Spinal cord (tissue), 10 donors: ENCODE data around the gene LNP1. TPM values are rescaled to one million over a fixed set of nuclear protein-coding genes. Genes with fewer than 3 reads are reported as not detected.

Experiments
- DNase-seq, 6 donors: peaks; one replicate each; pipeline versions ENCODE4 v3.0.0 to v3.0.0-alpha.2; 2013 to 2015; ENCODE audit warnings: low spot score in 6 of 6, low read depth in 4 of 6
- H3K27ac ChIP-seq: one replicate; pipeline ENCODE4 v1.5.1; 2013; ENCODE audit warnings: low read depth, low read length, control low read depth
- H3K27me3 ChIP-seq: one replicate; pipeline ENCODE4 v1.6.1; 2013; ENCODE audit warnings: low read length; ENCODE audit not compliant: control insufficient read depth, insufficient read depth
- H3K36me3 ChIP-seq: one replicate; pipeline ENCODE4 v1.6.1; 2013; ENCODE audit warnings: low read length; ENCODE audit not compliant: control insufficient read depth, insufficient read depth
- H3K4me1 ChIP-seq: one replicate; pipeline ENCODE4 v1.6.1; 2013; ENCODE audit warnings: low read length; ENCODE audit not compliant: control insufficient read depth, insufficient read depth
- H3K4me3 ChIP-seq: one replicate; pipeline ENCODE4 v1.5.1; 2013; ENCODE audit warnings: low read depth, low read length, control low read depth
- H3K9me3 ChIP-seq: one replicate; pipeline ENCODE4 v1.6.1; 2013; ENCODE audit warnings: low read length; ENCODE audit not compliant: control insufficient read depth, insufficient read depth
- WGBS: methylation state at CpG from one replicate; pipeline ENCODE4 v1.1.5; 2013; ENCODE audit warnings: missing lambda C conversion rate; ENCODE audit not compliant: insufficient coverage; 5-methylcytosine and 5-hydroxymethylcytosine counted together
- polyA plus RNA-seq, 2 donors: library from polyadenylated mRNA; unstranded; fragments of 120-200 nt; gene quantifications; one replicate each; pipeline ENCODE4 v1.2.1, GENCODE V29; 2013; ENCODE audit not compliant: insufficient read length in 2 of 2
- total RNA-seq, 2 donors: library from RNA; depleted of rRNA in 1 of 2; stranded (reverse); fragments of 120-200 nt in 1 of 2; fragments of >200 nt in 1 of 2; gene quantifications; one replicate each; pipeline versions ENCODE4 v1.2.3 to v1.2.4, GENCODE V29; 2013 to 2014
- donor health status: healthy.

Gene LNP1
- total and polyA plus RNA-seq, 4 donors = 8.3 to 13.6 (median 11.9) TPM

DNA sequence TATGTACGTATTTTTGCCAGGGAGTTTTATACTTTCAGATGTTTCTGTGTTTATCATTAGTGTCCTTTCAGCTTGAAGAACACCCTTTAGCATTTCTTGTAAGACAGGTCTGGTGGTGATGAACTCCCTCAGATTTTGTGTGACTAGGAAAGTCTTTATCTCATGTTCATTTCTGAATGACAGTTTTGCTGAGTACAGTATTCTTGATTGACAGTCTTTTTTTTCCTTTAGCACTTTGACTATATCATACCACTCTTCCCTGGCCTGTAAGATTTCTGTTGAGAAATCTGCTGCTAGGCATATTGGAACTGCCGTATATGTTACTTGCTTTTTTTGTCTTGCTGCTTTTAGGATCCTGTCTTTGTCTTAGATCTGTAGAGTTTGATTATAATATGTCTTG, 5.8 kb downstream of the LNP1 start:
- peaks cover 3% of the 10 kb centered on the region for H3K4me1 ChIP-seq
- WGBS = no CpG with 5 or more reads among the region's 2 CpGs
- H3K4me3 ChIP-seq = no peak overlapping the region
- H3K27ac ChIP-seq = no peak overlapping the region
- peaks cover 7% of the 10 kb centered on the region for H3K9me3 ChIP-seq
- no peaks in the 10 kb centered on the region for H3K27me3 ChIP-seq
- no peaks in the 10 kb centered on the region for H3K36me3 ChIP-seq
- DNase-seq = no peak

DNA sequence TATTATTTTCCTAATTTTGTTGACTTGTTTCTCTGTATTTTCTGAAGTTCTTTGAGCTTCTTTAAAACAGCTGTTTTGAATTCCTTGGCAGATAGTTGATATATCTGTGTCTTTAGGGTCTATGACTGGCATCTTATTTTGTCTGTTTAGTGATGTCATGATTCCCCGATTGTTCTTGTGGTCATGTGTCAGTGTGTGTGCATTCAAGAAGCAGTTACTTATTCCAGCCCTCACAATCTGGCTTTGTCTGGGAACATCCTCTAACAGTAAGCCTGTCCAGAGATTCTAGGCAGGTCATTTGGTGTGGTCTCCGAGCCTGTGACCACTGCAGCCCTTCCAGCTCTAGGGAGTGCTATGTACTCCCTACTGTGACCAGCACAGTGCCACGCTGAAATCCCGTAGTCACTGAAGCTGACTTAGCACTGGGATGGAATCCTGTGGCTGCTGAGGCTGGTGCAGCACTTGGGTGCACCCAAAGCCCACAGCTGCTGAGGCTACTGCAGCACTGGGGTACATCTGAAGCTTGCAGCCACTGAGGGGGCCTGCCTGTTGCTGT, 6.7 kb downstream of the LNP1 start:
- Histone ChIP-seq H3K36me3 (no peaks in the 10 kb centered on the region), H3K27ac (no peak overlapping the region), H3K9me3 (peaks cover 7% of the 10 kb centered on the region), H3K4me1 (peaks cover 3% of the 10 kb centered on the region), H3K27me3 (no peaks in the 10 kb centered on the region), H3K4me3 (no peak overlapping the region)
- no peak for DNase-seq
- 97% methylated on average over 3 of the region's 4 CpGs for WGBS

DNA sequence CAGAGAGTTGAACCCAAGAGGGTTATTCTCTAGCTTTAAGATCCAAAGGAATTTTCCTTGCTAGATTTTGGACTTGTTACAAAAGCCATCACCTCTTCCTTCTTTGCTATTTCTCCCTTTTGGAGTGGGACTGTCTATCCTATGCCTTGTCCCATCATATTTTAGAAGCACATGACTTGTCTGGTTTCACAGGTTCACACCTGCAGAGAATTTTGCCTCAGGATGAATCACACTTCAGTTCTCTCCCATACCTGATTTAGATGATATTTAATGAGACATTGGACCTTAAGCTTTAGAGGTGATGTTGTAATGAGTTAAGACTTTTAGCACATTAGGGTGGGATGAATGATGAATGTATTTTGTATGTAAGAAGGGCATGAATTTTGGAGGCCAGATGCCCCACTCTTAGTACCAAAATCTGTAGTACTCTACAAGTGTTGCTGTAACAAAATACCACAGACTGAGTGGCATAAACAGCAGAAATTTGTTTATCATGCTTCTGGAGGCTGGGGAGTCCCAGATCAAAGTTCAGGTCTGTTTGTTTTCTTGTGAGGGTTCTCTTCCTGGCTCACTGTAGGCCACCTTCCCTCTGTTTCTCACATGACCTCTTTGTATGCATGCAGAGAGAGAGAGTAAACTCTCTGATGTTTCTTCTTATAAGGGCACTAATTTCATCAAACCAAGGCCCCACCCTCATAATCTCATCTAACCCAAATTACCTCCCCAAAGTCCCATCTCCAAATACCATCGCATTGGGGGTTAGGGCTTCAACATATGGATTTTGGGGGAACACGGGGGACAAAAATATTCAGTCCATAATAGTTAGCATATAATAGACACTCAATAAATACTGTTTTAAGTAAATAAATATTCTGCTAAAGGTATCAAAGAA, 10.0 kb downstream of the LNP1 start:
- Histone ChIP-seq H3K9me3 (peaks cover 7% of the 10 kb centered on the region), H3K27ac (no peak overlapping the region), H3K4me3 (no peak overlapping the region), H3K36me3 (no peaks in the 10 kb centered on the region), H3K27me3 (no peaks in the 10 kb centered on the region), H3K4me1 (no peaks in the 10 kb centered on the region)
- no CpG with 5 or more reads among the region's 2 CpGs for WGBS
- no peak for DNase-seq

DNA sequence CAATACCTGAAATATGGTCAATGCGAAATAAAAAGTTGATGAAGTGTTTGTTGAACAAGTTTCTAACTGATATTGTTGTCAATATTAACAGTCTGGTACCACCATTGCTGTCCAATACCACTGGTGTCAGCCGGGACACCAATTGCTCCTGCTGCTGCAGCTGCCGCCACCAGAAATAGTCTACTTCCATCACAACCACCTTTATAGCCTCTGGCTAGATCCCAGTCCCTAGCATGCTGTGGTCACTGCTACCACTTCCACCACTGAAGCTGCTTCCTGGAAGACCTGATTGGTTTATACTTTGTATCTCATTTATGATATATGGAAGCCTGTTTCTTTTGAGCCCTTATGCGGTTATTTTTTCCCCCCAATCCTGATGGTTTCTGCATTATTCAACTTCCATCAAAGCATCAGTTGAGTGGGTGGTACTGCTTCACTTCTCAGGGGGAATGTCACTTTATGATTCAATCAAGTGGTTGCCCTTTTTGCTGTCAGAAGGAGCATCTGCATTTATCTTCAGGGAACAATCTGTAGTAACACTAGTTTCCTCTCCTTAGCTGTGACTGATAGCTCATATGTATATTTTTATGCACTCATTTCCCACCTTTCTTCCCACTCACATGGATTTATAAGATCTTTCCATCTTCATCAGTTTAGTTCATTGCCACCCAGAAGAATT, 11.7 kb downstream of the LNP1 start:
- H3K4me1 ChIP-seq = no peaks in the 10 kb centered on the region
- peaks cover 5% of the 10 kb centered on the region for H3K9me3 ChIP-seq
- H3K27me3 ChIP-seq = no peaks in the 10 kb centered on the region
- no peak for DNase-seq
- H3K36me3 ChIP-seq = no peaks in the 10 kb centered on the region
- 63% methylated on average over 2 of the region's 4 CpGs for WGBS
- H3K27ac ChIP-seq = no peak overlapping the region
- H3K4me3 ChIP-seq = no peak overlapping the region

DNA sequence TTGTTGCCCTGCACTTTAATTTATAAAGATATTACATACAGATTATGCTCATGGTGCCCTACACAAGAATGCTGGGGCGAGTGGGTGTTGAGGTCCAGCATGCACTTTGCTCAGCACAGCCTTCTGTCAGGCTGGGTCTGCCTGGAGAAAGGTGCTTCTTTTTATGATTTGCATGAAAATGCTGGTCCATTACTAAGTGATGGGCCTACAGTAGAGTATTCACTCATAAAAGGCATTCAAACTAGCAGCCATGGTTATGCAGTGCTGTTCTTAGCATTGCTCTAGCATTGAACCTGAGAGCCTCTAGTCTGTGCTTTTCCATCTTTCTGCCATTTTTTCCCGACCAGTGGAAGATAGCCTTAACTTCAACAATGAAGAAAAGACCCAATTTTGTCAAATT, 12.3 kb downstream of the LNP1 start:
- DNase-seq = no peak
- no peak overlapping the region for H3K27ac ChIP-seq
- no peaks in the 10 kb centered on the region for H3K4me1 ChIP-seq
- no peak overlapping the region for H3K4me3 ChIP-seq
- no peaks in the 10 kb centered on the region for H3K27me3 ChIP-seq
- H3K9me3 ChIP-seq = no peaks in the 10 kb centered on the region
- no CpG with 5 or more reads among the region's 2 CpGs for WGBS
- no peaks in the 10 kb centered on the region for H3K36me3 ChIP-seq

DNA sequence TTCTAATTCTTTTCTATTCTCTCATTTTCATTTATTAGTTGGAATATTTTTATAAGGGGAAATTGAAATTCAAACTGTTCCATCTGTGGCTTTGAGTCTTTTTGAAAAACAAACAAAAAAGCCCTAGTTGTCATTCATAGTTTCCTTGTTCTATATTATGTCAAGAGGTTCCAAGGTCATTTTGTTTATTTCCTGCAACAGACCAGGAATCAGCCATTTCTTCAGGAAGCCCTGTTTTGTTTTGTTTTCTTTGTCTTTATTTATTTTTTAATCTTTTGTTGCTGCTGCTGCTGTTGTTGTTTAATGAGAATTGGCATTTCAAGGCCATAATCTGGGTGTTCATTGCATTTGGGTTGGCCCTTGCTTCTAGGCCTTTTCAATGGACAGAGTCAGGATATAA, 14.8 kb downstream of the LNP1 start:
- H3K27me3 ChIP-seq = no peaks in the 10 kb centered on the region
- no peak overlapping the region for H3K27ac ChIP-seq
- no peaks in the 10 kb centered on the region for H3K9me3 ChIP-seq
- DNase-seq = no peak
- no peaks in the 10 kb centered on the region for H3K4me1 ChIP-seq
- H3K36me3 ChIP-seq = no peaks in the 10 kb centered on the region
- H3K4me3 ChIP-seq = no peak overlapping the region

DNA sequence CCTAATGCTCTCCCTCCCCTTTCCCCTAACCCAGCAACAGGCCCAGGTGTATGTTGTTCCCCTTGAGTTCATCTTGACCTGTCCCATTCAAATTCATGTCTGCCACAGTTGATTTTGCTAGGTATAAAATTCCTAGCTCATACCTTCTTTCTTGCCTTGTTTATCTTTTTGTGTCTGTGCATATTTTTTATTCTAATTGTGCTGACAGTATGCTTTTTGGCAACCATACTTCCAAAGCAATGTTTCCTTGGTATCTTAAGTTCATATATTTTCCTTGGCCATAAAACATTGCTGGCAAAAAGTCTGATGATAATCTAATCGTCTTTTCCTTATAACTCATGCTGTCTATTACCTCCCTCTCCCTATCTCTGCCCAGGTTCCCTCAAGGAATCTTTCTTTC, 15.5 kb downstream of the LNP1 start:
- H3K9me3 ChIP-seq = no peaks in the 10 kb centered on the region
- WGBS = no CpG with 5 or more reads among the region's 1 CpG
- no peaks in the 10 kb centered on the region for H3K27me3 ChIP-seq
- no peaks in the 10 kb centered on the region for H3K4me1 ChIP-seq
- H3K4me3 ChIP-seq = no peak overlapping the region
- no peaks in the 10 kb centered on the region for H3K36me3 ChIP-seq
- no peak overlapping the region for H3K27ac ChIP-seq
- DNase-seq = no peak

DNA sequence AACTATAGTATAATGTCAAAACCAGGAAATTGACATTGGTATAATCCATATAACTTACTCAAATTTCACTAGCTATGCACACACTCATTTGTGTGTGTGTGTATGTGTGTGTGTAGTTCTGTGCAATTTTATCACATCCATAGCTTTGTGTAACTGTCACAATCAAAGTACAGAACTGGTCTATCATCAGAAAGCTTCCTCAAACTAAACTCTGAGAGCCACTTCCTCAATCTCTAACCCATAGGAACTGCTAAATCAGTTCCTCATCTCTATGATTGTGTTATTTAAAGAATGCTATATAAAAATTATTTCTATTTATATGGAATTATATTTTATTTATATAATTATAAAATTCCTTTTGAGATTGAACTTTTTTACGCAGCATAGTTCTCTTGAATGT, 18.1 kb downstream of the LNP1 start:
- Histone ChIP-seq H3K9me3 (no peaks in the 10 kb centered on the region), H3K36me3 (no peaks in the 10 kb centered on the region), H3K27me3 (no peaks in the 10 kb centered on the region), H3K4me1 (no peaks in the 10 kb centered on the region), H3K27ac (no peak overlapping the region), H3K4me3 (no peak overlapping the region)
- DNase-seq = no peak
- no CpG with 5 or more reads among the region's 1 CpG for WGBS

DNA sequence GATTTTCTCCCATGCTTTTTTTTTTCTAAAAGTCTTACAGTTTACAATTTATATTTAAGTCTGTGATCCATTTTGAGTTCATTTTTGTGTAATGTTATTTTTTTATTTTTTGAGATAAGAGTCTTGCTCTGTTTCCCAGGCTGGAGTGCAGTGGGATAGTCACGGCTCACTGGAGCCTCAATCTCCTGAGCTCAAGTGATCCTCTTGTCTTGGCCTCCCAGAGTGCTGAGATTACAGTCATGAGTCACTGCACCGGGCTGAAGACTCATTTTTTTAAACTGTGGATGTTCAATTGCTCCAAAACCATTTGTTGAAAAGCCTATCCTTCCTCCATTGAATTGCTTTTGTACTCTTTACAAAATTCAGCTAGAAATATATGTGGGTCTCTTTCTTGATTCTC, 19.5 kb downstream of the LNP1 start:
- H3K4me1 ChIP-seq = no peaks in the 10 kb centered on the region
- no peaks in the 10 kb centered on the region for H3K9me3 ChIP-seq
- 100% methylated on average over 1 of the region's 2 CpGs for WGBS
- no peak overlapping the region for H3K4me3 ChIP-seq
- H3K27me3 ChIP-seq = no peaks in the 10 kb centered on the region
- H3K36me3 ChIP-seq = no peaks in the 10 kb centered on the region
- no peak for DNase-seq
- no peak overlapping the region for H3K27ac ChIP-seq

DNA sequence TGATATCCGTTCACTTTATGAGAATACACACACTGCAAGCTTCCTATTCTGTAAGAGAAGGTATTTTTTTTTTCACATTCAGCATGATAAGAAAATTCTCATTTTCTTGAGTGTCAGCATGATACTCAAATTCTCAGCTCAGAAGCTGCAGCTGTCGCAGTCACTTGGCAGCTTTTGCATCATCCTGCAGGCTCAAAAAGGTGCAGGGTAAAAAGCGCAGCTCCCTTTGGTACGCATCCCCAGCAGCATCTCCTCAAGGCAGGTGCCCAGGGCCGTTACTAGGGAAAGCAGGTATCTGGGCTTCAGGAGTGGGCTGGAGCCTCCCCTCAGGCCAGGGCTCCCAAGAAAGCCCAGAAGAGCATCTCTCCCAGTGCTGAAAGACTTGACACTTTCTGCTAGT, 22.3 kb downstream of the LNP1 start:
- Histone ChIP-seq H3K27me3 (no peaks in the 10 kb centered on the region), H3K4me3 (no peak overlapping the region), H3K9me3 (no peaks in the 10 kb centered on the region), H3K36me3 (no peaks in the 10 kb centered on the region), H3K27ac (no peak overlapping the region), H3K4me1 (no peaks in the 10 kb centered on the region)
- no peak for DNase-seq
- WGBS = 97% methylated on average over 3 of the region's 5 CpGs
